Esophagus (tissue), 2 donors: ENCODE measurements around the gene CLPTM1. TPM values are rescaled to one million over a fixed set of nuclear protein-coding genes. Genes with fewer than 3 reads are reported as not detected.

Source experiments
- H3K27ac ChIP-seq, 2 donors: one replicate each; pipeline ENCODE4 v1.5.1; 2013; ENCODE audit warnings: low read depth in 2 of 2, mild to moderate bottlenecking in 2 of 2, inconsistent platforms in 1 of 2, low read length in 1 of 2, moderate library complexity in 1 of 2
- H3K27me3 ChIP-seq, 2 donors: one replicate each; pipeline ENCODE4 v1.6.1; 2013; ENCODE audit warnings: low read length in 2 of 2, control low read depth in 1 of 2, mild to moderate bottlenecking in 1 of 2; ENCODE audit not compliant: insufficient read depth in 2 of 2, control insufficient read depth in 1 of 2
- H3K36me3 ChIP-seq, 2 donors: one replicate each; pipeline ENCODE4 v1.6.1; 2013; ENCODE audit warnings: low read length in 1 of 2; ENCODE audit not compliant: control insufficient read depth in 2 of 2, insufficient read depth in 2 of 2
- H3K4me1 ChIP-seq, 2 donors: one replicate each; pipeline ENCODE4 v1.6.1; 2013; ENCODE audit warnings: low read length in 1 of 2; ENCODE audit not compliant: control insufficient read depth in 2 of 2, insufficient read depth in 2 of 2
- H3K4me3 ChIP-seq, 2 donors: one replicate each; pipeline ENCODE4 v1.5.1; 2013; ENCODE audit warnings: low read length in 2 of 2, mild to moderate bottlenecking in 2 of 2, low read depth in 1 of 2, moderate library complexity in 1 of 2
- H3K9me3 ChIP-seq, 2 donors: one replicate each; pipeline ENCODE4 v1.6.1; 2013; ENCODE audit warnings: mild to moderate bottlenecking in 2 of 2, low read depth in 1 of 2, low read length in 1 of 2, moderate library complexity in 1 of 2; ENCODE audit not compliant: control insufficient read depth in 2 of 2, insufficient read depth in 1 of 2
- WGBS, 2 donors: extraction: QIAGEN DNeasy Blood & Tissue Kit; methylation state at CpG; one replicate each; pipeline ENCODE4 v1.1.7; 2013; 5-methylcytosine and 5-hydroxymethylcytosine counted together
- polyA plus RNA-seq, 2 donors: library from polyadenylated mRNA; stranded (reverse); fragments of 200-250 nt; gene quantifications; one replicate each; pipeline ENCODE4 v1.2.3, GENCODE V29; 2013
- donor health status: healthy with polysubstance abuse.
- donor health status: Bipolar disorder and iron deficiency.

Gene CLPTM1
- polyA plus RNA-seq, 2 donors = 56.0 to 61.9 TPM

DNA sequence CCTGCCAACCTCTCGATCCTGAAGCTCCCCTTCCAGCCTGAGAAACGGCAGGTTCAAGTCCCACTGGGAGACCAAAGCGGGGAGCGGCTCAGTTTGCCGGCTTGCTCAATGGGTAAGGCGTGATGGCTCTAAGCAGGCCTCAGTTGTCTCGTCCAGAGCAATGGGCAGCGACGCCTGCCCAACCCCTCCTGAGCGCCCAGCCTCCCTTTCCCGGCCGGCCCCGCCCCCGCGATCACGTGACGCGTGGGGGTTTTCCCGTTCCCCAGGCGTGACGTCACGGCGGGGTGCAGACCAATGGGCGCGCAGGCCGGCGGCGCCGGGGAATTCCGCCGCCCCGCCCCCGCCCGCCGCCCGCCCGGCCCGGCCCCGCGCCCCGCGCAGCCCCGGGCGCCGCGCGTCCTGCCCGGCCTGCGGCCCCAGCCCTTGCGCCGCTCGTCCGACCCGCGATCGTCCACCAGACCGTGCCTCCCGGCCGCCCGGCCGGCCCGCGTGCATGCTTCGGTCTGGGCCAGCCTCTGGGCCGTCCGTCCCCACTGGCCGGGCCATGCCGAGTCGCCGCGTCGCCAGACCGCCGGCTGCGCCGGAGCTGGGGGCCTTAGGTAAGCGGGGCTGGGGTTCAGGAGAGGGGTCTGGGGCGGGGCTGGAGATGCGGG lies 46.0 kb downstream of the CLPTM1 start, which contains the start of gene RELB:
TSS of gene RELB (plus strand) at position 378 of the 653 bp plus-strand sequence. CDS start at position 494, 116 bp downstream.
- Histone ChIP-seq H3K36me3 (peaks cover 0 to 2% of the 10 kb centered on the region in 2 donors), H3K27me3 (no peaks in the 10 kb centered on the region), H3K27ac (peak within 1 kb of the TSS; percentile 99 to 100), H3K4me1 (no peaks in the 10 kb centered on the region), H3K9me3 (no peaks in the 10 kb centered on the region), H3K4me3 (peak within 1 kb of the TSS; percentile 68 to 90)
- 2 to 3% methylated on average over 52 to 79 of the region's 79 CpGs for WGBS, 2 donors

DNA sequence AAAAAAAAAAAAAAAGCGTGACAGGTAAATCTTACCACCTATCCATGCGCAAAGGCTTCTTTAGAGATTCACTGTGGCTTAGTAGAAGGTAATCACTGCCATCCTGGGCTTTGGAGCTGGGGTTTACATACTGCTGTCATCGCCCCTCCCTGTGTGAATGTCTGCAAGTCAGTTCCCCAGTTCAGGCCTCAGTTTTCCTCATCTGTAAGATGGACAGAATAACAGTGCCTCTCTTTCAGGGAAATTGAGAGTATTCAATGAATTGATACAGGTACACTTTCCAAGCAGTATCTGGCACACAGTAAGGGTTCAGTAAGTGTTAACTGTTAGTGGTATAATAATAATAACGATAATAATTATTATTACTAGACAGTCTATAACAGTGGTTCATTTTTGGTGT lies 48.3 kb downstream of the CLPTM1 start:
- no peaks in the 10 kb centered on the region for H3K4me1 ChIP-seq
- no peak overlapping the region for H3K4me3 ChIP-seq
- peaks cover 0 to 7% of the 10 kb centered on the region in 2 donors for H3K36me3 ChIP-seq
- H3K27me3 ChIP-seq = no peaks in the 10 kb centered on the region
- WGBS, 2 donors = 97 to 98% methylated on average over 4 of the region's 4 CpGs
- H3K27ac ChIP-seq = no peak overlapping the region
- no peaks in the 10 kb centered on the region for H3K9me3 ChIP-seq

DNA sequence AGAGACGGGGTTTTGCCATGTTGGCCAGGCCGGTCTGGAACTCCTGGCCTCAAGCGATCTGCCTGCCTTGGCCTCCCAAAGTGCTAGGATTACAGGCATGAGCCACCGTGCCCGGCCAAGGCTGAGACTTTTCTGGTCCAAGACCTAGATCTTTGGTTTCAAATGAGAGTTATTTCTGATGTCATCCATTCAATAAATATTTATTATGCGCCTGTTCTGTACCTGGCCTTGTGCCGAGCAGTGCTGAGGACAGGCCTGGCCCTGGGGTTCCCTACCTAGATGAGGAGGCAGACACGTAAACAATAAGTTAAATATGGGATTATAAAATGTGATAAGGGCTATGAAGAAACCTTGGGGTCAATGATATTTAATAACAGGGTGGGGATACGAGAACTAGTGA lies 50.6 kb downstream of the CLPTM1 start:
- Histone ChIP-seq H3K36me3 (peaks cover 0 to 7% of the 10 kb centered on the region in 2 donors), H3K27me3 (no peaks in the 10 kb centered on the region), H3K27ac (no peak overlapping the region), H3K9me3 (no peaks in the 10 kb centered on the region), H3K4me1 (no peaks in the 10 kb centered on the region), H3K4me3 (no peak overlapping the region)
- WGBS, 2 donors = 74 to 87% methylated on average over 9 of the region's 9 CpGs

DNA sequence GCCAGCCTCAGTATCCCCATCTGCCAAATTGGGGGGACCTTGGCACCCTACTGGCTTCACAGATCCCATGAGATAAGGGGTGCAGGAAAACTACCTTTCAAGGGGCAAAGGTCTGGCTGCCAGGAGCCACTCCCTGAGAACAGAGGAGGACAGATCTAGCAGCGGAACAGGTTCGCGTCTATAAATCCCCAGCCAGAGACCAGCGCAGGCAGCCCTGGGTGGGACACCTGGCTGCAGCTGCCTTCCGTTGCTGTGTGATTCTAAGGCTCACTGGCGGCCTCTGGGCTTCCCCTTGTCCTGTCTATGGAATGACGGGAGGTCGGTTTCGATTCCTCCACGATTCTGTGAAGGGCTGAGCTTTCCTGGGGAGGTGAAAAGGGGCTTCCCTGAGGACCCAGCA lies 53.4 kb downstream of the CLPTM1 start:
- peaks cover 0 to 7% of the 10 kb centered on the region in 2 donors for H3K36me3 ChIP-seq
- WGBS, 2 donors = 72 to 74% methylated on average over 10 of the region's 10 CpGs

DNA sequence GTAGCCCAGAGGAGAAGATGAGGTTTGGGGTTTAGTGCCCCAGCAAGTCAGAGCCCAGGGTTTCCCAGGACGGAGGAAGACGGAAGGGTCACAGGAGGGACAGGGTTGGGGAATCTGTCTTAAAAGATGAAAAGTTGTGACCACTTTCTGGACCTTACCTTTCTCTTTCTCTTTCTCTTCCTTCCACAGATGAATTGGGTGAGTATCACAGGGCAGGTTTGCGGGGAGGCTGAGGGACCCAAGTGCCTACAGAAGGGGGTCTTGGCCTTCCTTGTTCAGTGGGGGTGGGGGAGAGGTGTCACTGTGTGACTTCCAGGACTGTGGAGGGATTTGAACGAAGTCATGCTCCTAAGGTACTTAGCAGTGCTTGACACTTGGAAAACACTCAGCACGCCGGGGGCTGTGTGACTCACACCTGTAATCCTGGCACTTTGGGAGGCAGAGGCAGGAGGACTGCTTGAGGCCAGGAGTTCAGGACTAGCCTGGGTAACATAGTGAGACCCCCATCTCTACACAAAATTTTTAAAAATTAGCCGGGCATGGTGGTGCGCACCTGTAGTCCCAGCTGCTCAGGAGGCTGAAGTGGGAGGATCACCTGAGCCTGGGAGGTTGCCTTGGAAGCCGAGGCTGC lies 54.6 kb downstream of the CLPTM1 start:
- 78 to 89% methylated on average over 8 to 9 of the region's 9 CpGs for WGBS, 2 donors
- no peaks in the 10 kb centered on the region for H3K9me3 ChIP-seq
- H3K27ac ChIP-seq = no peak overlapping the region
- peaks cover 0 to 5% of the 10 kb centered on the region in 2 donors for H3K36me3 ChIP-seq
- H3K27me3 ChIP-seq = no peaks in the 10 kb centered on the region
- no peaks in the 10 kb centered on the region for H3K4me1 ChIP-seq
- H3K4me3 ChIP-seq = no peak overlapping the region

More for the DNA sequence above, 53.4 kb downstream of the CLPTM1 start:
- no peaks in the 10 kb centered on the region for H3K27me3 ChIP-seq
- H3K27ac ChIP-seq = no peak overlapping the region
- no peaks in the 10 kb centered on the region for H3K9me3 ChIP-seq
- no peak overlapping the region for H3K4me3 ChIP-seq
- H3K4me1 ChIP-seq = no peaks in the 10 kb centered on the region

DNA sequence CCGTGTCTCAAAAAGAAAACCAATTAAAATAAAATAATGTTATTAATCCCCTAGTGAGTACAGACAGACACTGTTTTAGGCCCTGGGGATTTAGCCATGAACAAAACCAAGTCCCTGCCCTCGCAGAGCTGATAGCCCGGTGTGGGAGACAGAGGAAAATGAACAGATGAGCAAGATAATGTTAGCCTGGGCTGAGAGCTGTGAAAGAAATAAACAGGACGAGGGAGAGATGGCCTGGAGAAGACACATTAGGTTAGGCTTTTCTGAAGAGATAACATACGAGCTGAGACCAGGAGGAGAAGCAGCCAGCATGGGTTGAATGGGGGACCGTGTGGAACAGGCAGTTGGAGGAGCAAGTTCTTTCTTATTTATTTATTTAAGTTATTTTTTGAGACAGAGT lies 55.1 kb downstream of the CLPTM1 start:
- H3K36me3 ChIP-seq = peaks cover 0 to 5% of the 10 kb centered on the region in 2 donors
- no peaks in the 10 kb centered on the region for H3K4me1 ChIP-seq
- no peaks in the 10 kb centered on the region for H3K27me3 ChIP-seq
- H3K9me3 ChIP-seq = no peaks in the 10 kb centered on the region
- 75 to 78% methylated on average over 6 of the region's 6 CpGs for WGBS, 2 donors
- no peak overlapping the region for H3K27ac ChIP-seq
- no peak overlapping the region for H3K4me3 ChIP-seq

DNA sequence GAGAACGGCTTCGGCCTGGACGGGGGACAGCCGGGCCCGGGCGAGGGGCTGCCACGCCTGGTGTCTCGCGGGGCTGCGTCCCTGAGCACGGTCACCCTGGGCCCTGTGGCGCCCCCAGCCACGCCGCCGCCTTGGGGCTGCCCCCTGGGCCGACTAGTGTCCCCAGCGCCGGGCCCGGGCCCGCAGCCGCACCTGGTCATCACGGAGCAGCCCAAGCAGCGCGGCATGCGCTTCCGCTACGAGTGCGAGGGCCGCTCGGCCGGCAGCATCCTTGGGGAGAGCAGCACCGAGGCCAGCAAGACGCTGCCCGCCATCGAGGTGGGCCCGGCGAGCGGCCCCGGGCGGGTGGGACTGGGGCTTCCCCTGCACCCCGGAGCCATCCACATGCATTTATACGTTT lies 56.8 kb downstream of the CLPTM1 start:
- no peaks in the 10 kb centered on the region for H3K27me3 ChIP-seq
- 96% methylated on average over 42 of the region's 42 CpGs for WGBS, 2 donors
- no peak overlapping the region for H3K27ac ChIP-seq
- H3K4me1 ChIP-seq = no peaks in the 10 kb centered on the region
- peaks cover 0 to 3% of the 10 kb centered on the region in 2 donors for H3K36me3 ChIP-seq
- no peak overlapping the region for H3K4me3 ChIP-seq
- H3K9me3 ChIP-seq = no peaks in the 10 kb centered on the region

DNA sequence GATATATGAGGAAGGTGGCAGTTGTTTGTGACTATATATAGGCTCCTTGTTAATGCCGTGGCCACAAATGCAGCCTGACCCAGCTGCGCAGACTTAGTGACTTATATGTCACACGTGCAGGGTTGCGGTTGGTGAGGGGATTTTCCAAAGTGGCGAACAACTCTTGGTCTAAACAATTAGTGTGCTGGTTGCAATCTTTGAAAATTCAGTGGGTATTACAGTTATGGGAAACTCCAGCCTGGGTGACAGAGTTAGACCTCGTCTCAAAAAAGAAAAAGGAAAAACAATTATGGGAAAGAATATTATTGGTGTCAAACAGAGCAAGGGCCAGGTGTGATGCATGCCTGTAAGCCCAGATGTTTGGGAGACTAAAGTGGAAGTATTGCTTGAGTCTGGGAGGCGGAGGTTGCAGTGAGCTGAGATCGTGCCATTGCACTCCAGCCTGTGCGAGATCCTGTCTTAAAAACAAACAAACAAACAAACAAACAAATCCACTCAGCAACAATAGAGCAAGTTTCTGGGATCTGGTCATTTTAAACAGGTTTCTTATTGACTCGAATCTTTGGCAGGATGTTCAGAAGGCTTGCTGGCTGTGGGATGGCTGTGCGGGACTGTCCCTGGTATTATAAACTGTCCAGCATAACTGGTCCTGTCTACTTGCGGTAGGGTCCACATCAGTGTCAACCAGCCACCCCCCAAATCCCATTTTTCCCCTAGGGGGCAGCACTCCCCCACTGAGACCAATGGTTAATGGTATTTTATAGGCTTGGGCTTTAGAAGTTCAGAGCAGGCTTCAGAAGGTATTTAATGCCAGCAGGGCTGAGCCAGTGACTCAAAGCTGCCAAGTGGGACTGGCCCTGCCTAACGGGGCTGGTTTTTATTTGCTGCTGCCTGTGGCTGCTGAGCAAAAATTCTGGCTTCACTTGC lies 61.5 kb downstream of the CLPTM1 start:
- H3K27me3 ChIP-seq = no peaks in the 10 kb centered on the region
- 52 to 54% methylated on average over 13 of the region's 13 CpGs for WGBS, 2 donors
- H3K4me3 ChIP-seq = no peak overlapping the region
- peaks cover 0 to 3% of the 10 kb centered on the region in 2 donors for H3K36me3 ChIP-seq
- H3K4me1 ChIP-seq = no peaks in the 10 kb centered on the region
- no peak overlapping the region for H3K27ac ChIP-seq
- H3K9me3 ChIP-seq = no peaks in the 10 kb centered on the region

DNA sequence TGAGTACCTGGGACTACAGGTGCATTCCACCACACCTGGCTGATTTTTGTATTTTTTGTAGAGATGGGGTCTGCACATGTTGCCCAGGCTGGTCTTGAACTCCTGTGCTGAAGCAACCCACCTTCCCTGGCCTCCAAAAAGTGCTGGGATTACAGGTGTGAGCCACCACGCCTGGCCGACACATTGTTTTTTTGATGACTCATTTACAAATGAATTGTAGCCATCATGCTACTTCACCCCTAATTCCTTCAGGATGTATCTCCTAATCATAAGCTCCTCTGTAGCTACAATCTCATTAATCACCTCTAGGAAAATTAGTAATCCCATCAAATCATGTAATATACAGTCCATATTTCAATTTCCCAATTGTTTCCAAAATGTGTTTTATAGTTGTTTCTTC lies 64.0 kb downstream of the CLPTM1 start:
- WGBS, 2 donors = 58 to 67% methylated on average over 2 of the region's 2 CpGs
- no peak overlapping the region for H3K27ac ChIP-seq
- H3K4me1 ChIP-seq = no peaks in the 10 kb centered on the region
- no peaks in the 10 kb centered on the region for H3K9me3 ChIP-seq
- peaks cover 0 to 3% of the 10 kb centered on the region in 2 donors for H3K36me3 ChIP-seq
- no peaks in the 10 kb centered on the region for H3K27me3 ChIP-seq
- H3K4me3 ChIP-seq = no peak overlapping the region
